ENCODE measurements around the gene PRPF40B. TPM values are rescaled to one million over a fixed set of nuclear protein-coding genes. Genes with fewer than 3 reads are reported as not detected.

PRPF40B gene
- total RNA-seq, 3 donors from 2014 or later: 10.4 to 34.0 (median 32.8) TPM

GRCh38 chr12:49672301-49673217 lies 49.2 kb downstream of the PRPF40B start:
- TF ChIP-seq POLR2A (IDR thresholded peaks at IDR 0.05) (no peak), POLR2AphosphoS5 (IDR thresholded peaks at IDR 0.05) (no peak), CTCF (IDR thresholded peaks at IDR 0.05) (no peak)
- peaks cover 0 to 31% of the 10 kb centered on the region in 2 donors for H3K4me1 ChIP-seq
- H3K27ac ChIP-seq: peak overlapping the region; percentile 91 to 94
- intact Hi-C loops (cut with DNase I; ENCODE audit: low total_unique reads): no loop called here
- no peak overlapping the region for H3K4me3 ChIP-seq
- H3K36me3 ChIP-seq: no peaks in the 10 kb centered on the region
- no peak for DNase-seq (ENCODE audit: low spot score in 2 of 2)
- H3K27me3 ChIP-seq: no peaks in the 10 kb centered on the region
- no peaks in the 10 kb centered on the region for H3K9me3 ChIP-seq

- no peaks in the 10 kb centered on the region for H3K9me3 ChIP-seq
Observed at GRCh38 chr12:49673446-49674317, 50.3 kb downstream of the PRPF40B start.

GRCh38 chr12:49674318-49674981 lies 51.1 kb downstream of the PRPF40B start:
- Histone ChIP-seq H3K9me3 (no peaks in the 10 kb centered on the region), H3K4me1 (peaks cover 0 to 31% of the 10 kb centered on the region in 2 donors), H3K27me3 (no peaks in the 10 kb centered on the region), H3K36me3 (no peaks in the 10 kb centered on the region), H3K4me3 (no peak overlapping the region), H3K27ac (peak overlapping the region; percentile 91 to 94)
- TF ChIP-seq CTCF (IDR thresholded peaks at IDR 0.05) (no peak), POLR2AphosphoS5 (IDR thresholded peaks at IDR 0.05) (no peak), POLR2A (IDR thresholded peaks at IDR 0.05) (no peak)
- peak in 1 of 2 donors; percentile 37 for DNase-seq (ENCODE audit: low spot score in 2 of 2)
- intact Hi-C loops (cut with DNase I; ENCODE audit: low total_unique reads): no loop called here

More at GRCh38 chr12:49673446-49674317, 50.3 kb downstream of the PRPF40B start:
- Histone ChIP-seq H3K4me3 (peak overlapping the region in 1 of 3 donors; percentile 31), H3K36me3 (no peaks in the 10 kb centered on the region), H3K27me3 (no peaks in the 10 kb centered on the region), H3K27ac (peak overlapping the region; percentile 91 to 94), H3K4me1 (peaks cover 0 to 31% of the 10 kb centered on the region in 2 donors)
- intact Hi-C loops (cut with DNase I; ENCODE audit: low total_unique reads): no loop called here
- TF ChIP-seq CTCF (IDR thresholded peaks at IDR 0.05) (peak in 2 of 3 donors; percentile 67 to 75), POLR2AphosphoS5 (IDR thresholded peaks at IDR 0.05) (peak; percentile 41 to 70 (median 66)), POLR2A (IDR thresholded peaks at IDR 0.05) (no peak)
- DNase-seq (ENCODE audit: low spot score in 2 of 2): peak; percentile 81 to 93

- H3K4me1 ChIP-seq: peaks cover 0 to 31% of the 10 kb centered on the region in 2 donors
- no peaks in the 10 kb centered on the region for H3K36me3 ChIP-seq
- no peak for DNase-seq (ENCODE audit: low spot score in 2 of 2)
- H3K27ac ChIP-seq: peak overlapping the region; percentile 91 to 94
- no peak overlapping the region for H3K4me3 ChIP-seq
- TF ChIP-seq POLR2AphosphoS5 (IDR thresholded peaks at IDR 0.05): no peak
- TF ChIP-seq POLR2A (IDR thresholded peaks at IDR 0.05): no peak
- TF ChIP-seq CTCF (IDR thresholded peaks at IDR 0.05): no peak
- H3K9me3 ChIP-seq: no peaks in the 10 kb centered on the region
- H3K27me3 ChIP-seq: no peaks in the 10 kb centered on the region
- intact Hi-C loops (cut with DNase I; ENCODE audit: low total_unique reads): no loop called here
Observed at GRCh38 chr12:49675137-49675536, 51.8 kb downstream of the PRPF40B start.

Measured in breast epithelium (tissue), 4 donors.